Measurements from ENCODE around the gene PHF23. TPM values are rescaled to one million over a fixed set of nuclear protein-coding genes. Genes with fewer than 3 reads are reported as not detected.

PHF23 gene
- total and polyA plus RNA-seq, 2 of the 4 experiments (the other 2 are of a cell fraction), result 44.8 to 58.5 TPM

- TF ChIP-seq ELK1 (IDR thresholded peaks at IDR 0.05; ENCODE audit: borderline replicate concordance, low read depth, low read length) (no peak), MAZ (IDR thresholded peaks at IDR 0.05; ENCODE audit: borderline replicate concordance, low read depth, low read length) (peak; percentile 28; the same call in 1 of the 2 replicates), RFX5 (IDR thresholded peaks at IDR 0.05; ENCODE audit: low read depth, low read length) (no peak), FOS (IDR thresholded peaks at IDR 0.05; ENCODE audit: low read depth, low read length) (peak; percentile 83; the same call in 1 of the 2 replicates), RAD21 (IDR thresholded peaks at IDR 0.05; ENCODE audit: low read length) (no peak), CHD1 (IDR thresholded peaks at IDR 0.05; ENCODE audit: low read depth, low read length) (0 out of 2 replicates have a peak, but pooled peaks have one; percentile 36)
These were observed 19.3 kb downstream of the PHF23 start, which contains the start of the genes ACADVL and DLG4 (continued) for GRCh38 chr17:7219812-7220592.

All from IMR-90 (cell line).